GM12878 (cell line): ENCODE data around the gene BHLHE41. TPM values are rescaled to one million over a fixed set of nuclear protein-coding genes. Genes with fewer than 3 reads are reported as not detected.
A peak's percentile ranks its signal among the peaks of the same experiment; 100 is the strongest.

Experiments
- ATF7 ChIP-seq: fragments of 450-650 bp; IDR thresholded peaks from 2 replicates; pipeline ENCODE4 v1.6.1; 2016; ENCODE audit warnings: low read depth, mild to moderate bottlenecking
- BCL11A ChIP-seq: IDR thresholded peaks from 2 replicates; pipeline ENCODE4 v1.6.1; 2011; ENCODE audit warnings: low read depth, low read length
- CHD2 ChIP-seq: IDR thresholded peaks from 2 replicates; pipeline ENCODE4 v1.6.1; 2011; ENCODE audit warnings: low read depth, low read length, improper control_type of control experiment, borderline replicate concordance
- CUX1 ChIP-seq: IDR thresholded peaks from 2 replicates; pipeline ENCODE4 v1.6.1; 2012; ENCODE audit warnings: improper control_type of control experiment, low read depth, low read length; ENCODE audit not compliant: insufficient replicate concordance
- HDAC2 ChIP-seq: fragments of 200-600 bp; sonication (generic); IDR thresholded peaks from 2 replicates; pipeline ENCODE4 v1.6.1; 2017
- IRF4 ChIP-seq: IDR thresholded peaks from 2 replicates; pipeline ENCODE4 v1.6.1; 2011; ENCODE audit warnings: low read depth, low read length
- MAX ChIP-seq: IDR thresholded peaks from 2 replicates; pipeline ENCODE4 v1.6.1; 2012; ENCODE audit warnings: low read depth, low read length, improper control_type of control experiment
- RUNX3 ChIP-seq: IDR thresholded peaks from 2 replicates; pipeline ENCODE4 v1.6.1; 2012; ENCODE audit warnings: low read length, inconsistent platforms
- SMC3 ChIP-seq: IDR thresholded peaks from 2 replicates; pipeline ENCODE4 v1.6.1; 2011; ENCODE audit warnings: low read length, improper control_type of control experiment, borderline replicate concordance
- SUPT20H ChIP-seq: IDR thresholded peaks from 2 replicates; pipeline ENCODE4 v1.6.1; 2011; ENCODE audit warnings: low read depth, mild to moderate bottlenecking, low read length, moderate library complexity, borderline replicate concordance; ENCODE audit not compliant: control insufficient read depth
- ZNF24 ChIP-seq: fragments of 450-650 bp; IDR thresholded peaks from 2 replicates; pipeline ENCODE4 v1.6.1; 2017; ENCODE audit warnings: antibody characterized with exemption, mild to moderate bottlenecking
- ZZZ3 ChIP-seq: IDR thresholded peaks from 2 replicates; pipeline ENCODE4 v1.6.1; 2011; ENCODE audit warnings: low read depth; ENCODE audit not compliant: control insufficient read depth, insufficient read length
- polyA plus RNA-seq, 11 experiments: library from polyadenylated mRNA; depleted of rRNA in 4 of 11; unstranded in 6 of 11; stranded (reverse) in 5 of 11; fragments of >200 nt; fragmentation: Nextera tagmentation in 4 of 11; fragmentation: Illumina TruSeq in 1 of 11; extraction: Ambion mirVana in 4 of 11; extraction: Trizol in 1 of 11; gene quantifications; 1 replicate in 1 of 11; 2 replicates in 10 of 11; pipeline versions ENCODE4 v1.2.1 to v1.2.3, GENCODE V29; 2011 to 2016; ENCODE audit warnings: inconsistent platforms in 2 of 11, missing spikeins in 2 of 11, low read depth in 1 of 11
- total RNA-seq, 4 experiments: library from RNA; depleted of rRNA in 3 of 4; stranded (reverse); fragments of >200 nt in 3 of 4; fragmentation: Illumina TruSeq in 1 of 4; extraction: Trizol in 1 of 4; gene quantifications; 2 replicates each; pipeline versions ENCODE4 v1.2.1 to v1.2.3, GENCODE V29; 2013 to 2021
- TF ChIP-seq, protein P1 (sequence below): fragments of 450-650 bp; IDR thresholded peaks from 2 replicates; pipeline ENCODE4 v1.6.1; 2017; ENCODE audit warnings: antibody characterized with exemption, mild to moderate bottlenecking, moderate library complexity
- TF ChIP-seq, protein P2 (sequence below): IDR thresholded peaks from 2 replicates; pipeline ENCODE4 v1.6.1; 2012; ENCODE audit warnings: low read depth, low read length, improper control_type of control experiment
- TF ChIP-seq, protein P3 (sequence below): fragments of 450-650 bp; IDR thresholded peaks from 2 replicates; pipeline ENCODE4 v1.6.1; 2016; ENCODE audit warnings: mild to moderate bottlenecking, moderate library complexity, borderline replicate concordance

BHLHE41 gene
- total and polyA plus RNA-seq, 10 of the 15 experiments (the other 5 are each of a cell fraction or from before 2014, with no cell fraction given) = 0.02 to 1.5 (median 0.07) TPM; not detected in 3

DNA sequence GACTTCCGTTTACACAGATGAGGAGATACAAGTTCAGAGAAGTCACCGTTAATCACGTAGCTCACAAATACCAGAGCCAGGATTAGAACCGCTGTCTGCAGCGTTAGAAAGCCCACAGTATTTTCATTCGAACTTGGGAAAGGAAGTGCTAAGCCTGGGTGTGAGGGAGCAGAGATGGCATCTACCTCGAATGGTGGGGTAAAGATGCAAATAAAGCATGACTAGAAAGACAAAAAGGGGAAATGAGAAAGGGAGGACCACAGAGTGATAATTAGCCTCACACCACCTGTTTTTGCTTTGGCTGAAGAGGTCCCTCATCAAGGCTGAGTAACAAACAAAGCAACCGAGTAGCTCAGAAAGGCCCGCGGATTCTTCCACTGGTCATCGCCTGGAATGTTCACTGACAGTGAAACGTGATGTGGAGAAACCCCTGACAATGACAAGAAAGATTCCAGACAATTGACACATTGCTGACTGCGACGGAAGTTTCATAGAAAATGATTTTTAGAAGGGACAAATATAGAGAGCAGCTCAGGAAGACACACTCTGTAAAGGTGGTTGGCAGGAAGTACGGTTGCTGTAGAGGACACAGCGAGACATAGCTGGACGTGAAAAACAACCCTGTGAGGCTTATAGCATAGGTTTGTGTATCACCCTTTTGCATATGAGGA lies 31.5 kb upstream of the BHLHE41 start (continued):
- TF ChIP-seq HDAC2 = no peak; the same call in 1 of the 2 replicates
- TF ChIP-seq CUX1 = peak; percentile 42
- TF ChIP-seq CHD2 = peak; percentile 73
- no peak for TF ChIP-seq ZZZ3
- TF ChIP-seq SMC3 = no peak
- TF ChIP-seq MAX = peak; percentile 51; the same call in 1 of the 2 replicates
- peak; percentile 93 for TF ChIP-seq RUNX3
- TF ChIP-seq ATF7 = peak; percentile 86
- TF ChIP-seq, protein P1, sequence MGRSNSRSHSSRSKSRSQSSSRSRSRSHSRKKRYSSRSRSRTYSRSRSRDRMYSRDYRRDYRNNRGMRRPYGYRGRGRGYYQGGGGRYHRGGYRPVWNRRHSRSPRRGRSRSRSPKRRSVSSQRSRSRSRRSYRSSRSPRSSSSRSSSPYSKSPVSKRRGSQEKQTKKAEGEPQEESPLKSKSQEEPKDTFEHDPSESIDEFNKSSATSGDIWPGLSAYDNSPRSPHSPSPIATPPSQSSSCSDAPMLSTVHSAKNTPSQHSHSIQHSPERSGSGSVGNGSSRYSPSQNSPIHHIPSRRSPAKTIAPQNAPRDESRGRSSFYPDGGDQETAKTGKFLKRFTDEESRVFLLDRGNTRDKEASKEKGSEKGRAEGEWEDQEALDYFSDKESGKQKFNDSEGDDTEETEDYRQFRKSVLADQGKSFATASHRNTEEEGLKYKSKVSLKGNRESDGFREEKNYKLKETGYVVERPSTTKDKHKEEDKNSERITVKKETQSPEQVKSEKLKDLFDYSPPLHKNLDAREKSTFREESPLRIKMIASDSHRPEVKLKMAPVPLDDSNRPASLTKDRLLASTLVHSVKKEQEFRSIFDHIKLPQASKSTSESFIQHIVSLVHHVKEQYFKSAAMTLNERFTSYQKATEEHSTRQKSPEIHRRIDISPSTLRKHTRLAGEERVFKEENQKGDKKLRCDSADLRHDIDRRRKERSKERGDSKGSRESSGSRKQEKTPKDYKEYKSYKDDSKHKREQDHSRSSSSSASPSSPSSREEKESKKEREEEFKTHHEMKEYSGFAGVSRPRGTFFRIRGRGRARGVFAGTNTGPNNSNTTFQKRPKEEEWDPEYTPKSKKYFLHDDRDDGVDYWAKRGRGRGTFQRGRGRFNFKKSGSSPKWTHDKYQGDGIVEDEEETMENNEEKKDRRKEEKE = no peak
- TF ChIP-seq, protein P2, sequence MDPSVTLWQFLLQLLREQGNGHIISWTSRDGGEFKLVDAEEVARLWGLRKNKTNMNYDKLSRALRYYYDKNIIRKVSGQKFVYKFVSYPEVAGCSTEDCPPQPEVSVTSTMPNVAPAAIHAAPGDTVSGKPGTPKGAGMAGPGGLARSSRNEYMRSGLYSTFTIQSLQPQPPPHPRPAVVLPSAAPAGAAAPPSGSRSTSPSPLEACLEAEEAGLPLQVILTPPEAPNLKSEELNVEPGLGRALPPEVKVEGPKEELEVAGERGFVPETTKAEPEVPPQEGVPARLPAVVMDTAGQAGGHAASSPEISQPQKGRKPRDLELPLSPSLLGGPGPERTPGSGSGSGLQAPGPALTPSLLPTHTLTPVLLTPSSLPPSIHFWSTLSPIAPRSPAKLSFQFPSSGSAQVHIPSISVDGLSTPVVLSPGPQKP = 0 out of 2 replicates have a peak, but pooled peaks have one; percentile 45
- peak; percentile 97 for TF ChIP-seq IRF4
- peak; percentile 97 for TF ChIP-seq BCL11A
- TF ChIP-seq SUPT20H = no peak
- peak; percentile 85 for TF ChIP-seq ZNF24
- TF ChIP-seq, protein P3, sequence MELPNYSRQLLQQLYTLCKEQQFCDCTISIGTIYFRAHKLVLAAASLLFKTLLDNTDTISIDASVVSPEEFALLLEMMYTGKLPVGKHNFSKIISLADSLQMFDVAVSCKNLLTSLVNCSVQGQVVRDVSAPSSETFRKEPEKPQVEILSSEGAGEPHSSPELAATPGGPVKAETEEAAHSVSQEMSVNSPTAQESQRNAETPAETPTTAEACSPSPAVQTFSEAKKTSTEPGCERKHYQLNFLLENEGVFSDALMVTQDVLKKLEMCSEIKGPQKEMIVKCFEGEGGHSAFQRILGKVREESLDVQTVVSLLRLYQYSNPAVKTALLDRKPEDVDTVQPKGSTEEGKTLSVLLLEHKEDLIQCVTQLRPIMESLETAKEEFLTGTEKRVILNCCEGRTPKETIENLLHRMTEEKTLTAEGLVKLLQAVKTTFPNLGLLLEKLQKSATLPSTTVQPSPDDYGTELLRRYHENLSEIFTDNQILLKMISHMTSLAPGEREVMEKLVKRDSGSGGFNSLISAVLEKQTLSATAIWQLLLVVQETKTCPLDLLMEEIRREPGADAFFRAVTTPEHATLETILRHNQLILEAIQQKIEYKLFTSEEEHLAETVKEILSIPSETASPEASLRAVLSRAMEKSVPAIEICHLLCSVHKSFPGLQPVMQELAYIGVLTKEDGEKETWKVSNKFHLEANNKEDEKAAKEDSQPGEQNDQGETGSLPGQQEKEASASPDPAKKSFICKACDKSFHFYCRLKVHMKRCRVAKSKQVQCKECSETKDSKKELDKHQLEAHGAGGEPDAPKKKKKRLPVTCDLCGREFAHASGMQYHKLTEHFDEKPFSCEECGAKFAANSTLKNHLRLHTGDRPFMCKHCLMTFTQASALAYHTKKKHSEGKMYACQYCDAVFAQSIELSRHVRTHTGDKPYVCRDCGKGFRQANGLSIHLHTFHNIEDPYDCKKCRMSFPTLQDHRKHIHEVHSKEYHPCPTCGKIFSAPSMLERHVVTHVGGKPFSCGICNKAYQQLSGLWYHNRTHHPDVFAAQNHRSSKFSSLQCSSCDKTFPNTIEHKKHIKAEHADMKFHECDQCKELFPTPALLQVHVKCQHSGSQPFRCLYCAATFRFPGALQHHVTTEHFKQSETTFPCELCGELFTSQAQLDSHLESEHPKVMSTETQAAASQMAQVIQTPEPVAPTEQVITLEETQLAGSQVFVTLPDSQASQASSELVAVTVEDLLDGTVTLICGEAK = no peak; the same call in 1 of the 2 replicates
